SIG-M5 treated with dmso at 0.1 percent for 504 hours (cell line): Measurements from ENCODE around the gene DOK6.
"Not testable (repeated sequence)": the region's sequence is repeated elsewhere in the genome, so short reads cannot be mapped to it uniquely, and the experiment has no call there.

ENCODE experiments used
- DNase-seq: peaks from one replicate; lab custom pipeline; 2025; ENCODE audit not compliant: unreplicated experiment; lab: John Stamatoyannopoulos, UW

Gene DOK6

GRCh38 chr18:69400253-69400975 is at the start of gene DOK6:
Gene DOK6, plus strand, starts transcription at chr18:69400888.
- no peak for DNase-seq

- DNase-seq: no peak
These were observed 47.7 kb upstream of the DOK6 start for GRCh38 chr18:69353023-69353422.

- no peak for DNase-seq
These were observed 43.1 kb upstream of the DOK6 start for GRCh38 chr18:69357590-69357989.

- no peak for DNase-seq
These were observed 42.3 kb upstream of the DOK6 start for GRCh38 chr18:69358212-69358895.

- not testable (repeated sequence) for DNase-seq
These were observed 40.9 kb upstream of the DOK6 start for GRCh38 chr18:69359768-69360167.

- DNase-seq: no peak
These were observed 35.8 kb upstream of the DOK6 start for GRCh38 chr18:69364930-69365329.

GRCh38 chr18:69365658-69366057 is 35.0 kb upstream of the DOK6 start:
- no peak for DNase-seq

GRCh38 chr18:69367104-69367503 is 33.6 kb upstream of the DOK6 start:
- no peak for DNase-seq

- DNase-seq: no peak
These were observed 29.0 kb upstream of the DOK6 start for GRCh38 chr18:69371729-69372128.

GRCh38 chr18:69380324-69380723 is 20.4 kb upstream of the DOK6 start:
- no peak for DNase-seq

GRCh38 chr18:69383186-69383585 is 17.5 kb upstream of the DOK6 start:
- no peak for DNase-seq

GRCh38 chr18:69387186-69387585 is 13.5 kb upstream of the DOK6 start:
- no peak for DNase-seq

GRCh38 chr18:69388222-69388621 is 12.5 kb upstream of the DOK6 start:
- DNase-seq: no peak

- DNase-seq: no peak
These were observed 3.6 kb upstream of the DOK6 start for GRCh38 chr18:69397096-69397495.

- DNase-seq: no peak
These were observed 1.4 kb upstream of the DOK6 start for GRCh38 chr18:69399253-69399652.

GRCh38 chr18:69400976-69401225 is 213 bp downstream of the DOK6 start:
- no peak for DNase-seq

- no peak for DNase-seq
These were observed 711 bp downstream of the DOK6 start for GRCh38 chr18:69401226-69401971.

GRCh38 chr18:69401972-69402532 is 1.4 kb downstream of the DOK6 start:
- no peak for DNase-seq

GRCh38 chr18:69402533-69402989 is 1.9 kb downstream of the DOK6 start:
- no peak for DNase-seq

GRCh38 chr18:69408522-69408921 is 7.8 kb downstream of the DOK6 start:
- DNase-seq: no peak

GRCh38 chr18:69411199-69411598 is 10.5 kb downstream of the DOK6 start:
- no peak for DNase-seq

GRCh38 chr18:69414184-69414583 is 13.5 kb downstream of the DOK6 start:
- DNase-seq: no peak
